Fibroblast of lung (primary cell): ENCODE data around the gene SCIMP. TPM values are rescaled to one million over a fixed set of nuclear protein-coding genes. Genes with fewer than 3 reads are reported as not detected.

ENCODE experiments used
- DNase-seq, 2 donors: peaks; one replicate each; pipeline versions ENCODE4 v3.0.0 to v3.0.0-alpha.2; 2010; ENCODE audit warnings: low read depth in 2 of 2
- H2AFZ ChIP-seq: 2 replicates; pipeline ENCODE4 v1.5.1; 2012; ENCODE audit warnings: low read length, control low read depth, inconsistent platforms
- H3K27ac ChIP-seq: 2 replicates; pipeline ENCODE4 v1.5.1; 2011; ENCODE audit warnings: low read length, control low read depth; ENCODE audit not compliant: insufficient read depth
- H3K27me3 ChIP-seq: 2 replicates; pipeline ENCODE4 v1.5.1; 2011; ENCODE audit warnings: mild to moderate bottlenecking, low read length; ENCODE audit not compliant: control insufficient read depth, insufficient read depth
- H3K36me3 ChIP-seq: 2 replicates; pipeline ENCODE4 v1.5.1; 2011; ENCODE audit warnings: low read length; ENCODE audit not compliant: control insufficient read depth, insufficient read depth
- H3K4me1 ChIP-seq: 2 replicates; pipeline ENCODE4 v1.5.1; 2011; ENCODE audit warnings: low read length; ENCODE audit not compliant: control insufficient read depth, insufficient read depth; ENCODE audit errors: extremely low read depth
- H3K4me2 ChIP-seq: 2 replicates; pipeline ENCODE4 v1.5.1; 2011; ENCODE audit warnings: low read length, control low read depth; ENCODE audit not compliant: insufficient read depth; ENCODE audit errors: extremely low read depth
- H3K4me3 ChIP-seq, 4 experiments: fragments of 200-600 bp in 1 of 4; sonication (generic) in 1 of 4; replicated peaks in 1 of 4; 2 replicates each; pipeline ENCODE4 v1.5.1; 2011 to 2016; ENCODE audit warnings: low read length in 4 of 4, low read depth in 3 of 4, mild to moderate bottlenecking in 3 of 4, control low read depth in 2 of 4, inconsistent platforms in 1 of 4, mixed read lengths in 1 of 4; ENCODE audit not compliant: insufficient read depth in 1 of 4; ENCODE audit errors: control extremely low read depth in 1 of 4
- H3K79me2 ChIP-seq: 2 replicates; pipeline ENCODE4 v1.5.1; 2012; ENCODE audit warnings: mild to moderate bottlenecking, low read length, inconsistent platforms; ENCODE audit not compliant: control insufficient read depth, insufficient read depth
- H3K9ac ChIP-seq: 2 replicates; pipeline ENCODE4 v1.5.1; 2011; ENCODE audit warnings: mild to moderate bottlenecking, low read length, control low read depth; ENCODE audit not compliant: insufficient read depth
- H3K9me3 ChIP-seq: 2 replicates; pipeline ENCODE4 v1.5.1; 2012; ENCODE audit warnings: low read depth, low read length; ENCODE audit not compliant: control insufficient read depth, insufficient read depth
- H4K20me1 ChIP-seq: 2 replicates; pipeline ENCODE4 v1.5.1; 2011; ENCODE audit warnings: low read length; ENCODE audit not compliant: control insufficient read depth, insufficient read depth; ENCODE audit errors: extremely low read depth
- CTCF ChIP-seq, 2 donors: IDR thresholded peaks in 1 of 2; conservative IDR thresholded peaks in 1 of 2; 1 replicate in 1 of 2; 2 replicates in 1 of 2; pipeline ENCODE4 v1.5.1; 2011 to 2012; ENCODE audit warnings: low read length in 2 of 2, control low read depth in 1 of 2, inconsistent platforms in 1 of 2, low read depth in 1 of 2, mild to moderate bottlenecking in 1 of 2
- EZH2 ChIP-seq: IDR thresholded peaks from 2 replicates; pipeline ENCODE4 v1.5.1; 2012; ENCODE audit warnings: low read length, control low read depth, mild to moderate bottlenecking; ENCODE audit errors: missing control alignments
- polyA plus RNA-seq, 2 donors: library from polyadenylated mRNA; depleted of rRNA in 1 of 2; stranded (reverse) in 1 of 2; unstranded in 1 of 2; fragments of >200 nt; gene quantifications; 2 replicates each; pipeline ENCODE4 v1.2.1, GENCODE V29; 2011 to 2012; ENCODE audit warnings: missing spikeins in 1 of 2
- total RNA-seq: library from RNA; depleted of rRNA; stranded (reverse); fragments of >200 nt; gene quantifications from 2 replicates; pipeline ENCODE4 v1.2.1, GENCODE V29; 2014

SCIMP gene
- total and polyA plus RNA-seq, 2 donors (not counting 1 experiment from before 2014, with no cell fraction given): not detected

- Histone ChIP-seq H3K27ac (no peak overlapping the region), H2AFZ (no peak overlapping the region), H3K27me3 (no peaks in the 10 kb centered on the region), H3K36me3 (no peaks in the 10 kb centered on the region), H3K9me3 (no peaks in the 10 kb centered on the region), H3K4me2 (no peak overlapping the region), H3K4me3 (no peak overlapping the region), H4K20me1 (no peaks in the 10 kb centered on the region), H3K79me2 (no peaks in the 10 kb centered on the region), H3K9ac (no peak overlapping the region), H3K4me1 (no peaks in the 10 kb centered on the region)
- TF ChIP-seq EZH2: no peak
- no peak for TF ChIP-seq CTCF (conservative IDR thresholded peaks at IDR 0.05 in 1 of 2, IDR thresholded peaks at IDR 0.05 in 1 of 2; ENCODE audit: low read depth in 1 of 2, low read length in 2 of 2)
- no peak for DNase-seq
Measured at GRCh38 chr17:5262416-5262991, 27.8 kb upstream of the SCIMP start.

GRCh38 chr17:5260542-5260941 lies 25.9 kb upstream of the SCIMP start:
- H2AFZ ChIP-seq: no peak overlapping the region
- H3K4me1 ChIP-seq: no peaks in the 10 kb centered on the region
- TF ChIP-seq CTCF (conservative IDR thresholded peaks at IDR 0.05 in 1 of 2, IDR thresholded peaks at IDR 0.05 in 1 of 2; ENCODE audit: low read depth in 1 of 2, low read length in 2 of 2) (no peak), EZH2 (no peak)
- no peaks in the 10 kb centered on the region for H3K79me2 ChIP-seq
- peak in 1 of 2 donors; percentile 2 for DNase-seq
- H3K9me3 ChIP-seq: no peaks in the 10 kb centered on the region
- no peak overlapping the region for H3K4me2 ChIP-seq
- no peaks in the 10 kb centered on the region for H3K27me3 ChIP-seq
- no peaks in the 10 kb centered on the region for H4K20me1 ChIP-seq
- H3K9ac ChIP-seq: no peak overlapping the region
- H3K27ac ChIP-seq: no peak overlapping the region
- H3K4me3 ChIP-seq: no peak overlapping the region
- H3K36me3 ChIP-seq: no peaks in the 10 kb centered on the region

GRCh38 chr17:5257124-5257523 lies 22.5 kb upstream of the SCIMP start:
- no peak for DNase-seq

More at GRCh38 chr17:5257124-5257523, 22.5 kb upstream of the SCIMP start:
- no peaks in the 10 kb centered on the region for H3K79me2 ChIP-seq
- H3K27me3 ChIP-seq: no peaks in the 10 kb centered on the region
- no peaks in the 10 kb centered on the region for H3K36me3 ChIP-seq
- H3K4me1 ChIP-seq: no peaks in the 10 kb centered on the region
- no peak overlapping the region for H3K4me3 ChIP-seq
- H3K27ac ChIP-seq: no peak overlapping the region
- H3K4me2 ChIP-seq: no peak overlapping the region
- no peak overlapping the region for H2AFZ ChIP-seq
- no peaks in the 10 kb centered on the region for H4K20me1 ChIP-seq
- no peak overlapping the region for H3K9ac ChIP-seq
- no peak for TF ChIP-seq EZH2
- TF ChIP-seq CTCF (conservative IDR thresholded peaks at IDR 0.05 in 1 of 2, IDR thresholded peaks at IDR 0.05 in 1 of 2; ENCODE audit: low read depth in 1 of 2, low read length in 2 of 2): no peak
- H3K9me3 ChIP-seq: no peaks in the 10 kb centered on the region
